ENCODE measurements around the gene IRF9.

The IRF9 gene, protein sequence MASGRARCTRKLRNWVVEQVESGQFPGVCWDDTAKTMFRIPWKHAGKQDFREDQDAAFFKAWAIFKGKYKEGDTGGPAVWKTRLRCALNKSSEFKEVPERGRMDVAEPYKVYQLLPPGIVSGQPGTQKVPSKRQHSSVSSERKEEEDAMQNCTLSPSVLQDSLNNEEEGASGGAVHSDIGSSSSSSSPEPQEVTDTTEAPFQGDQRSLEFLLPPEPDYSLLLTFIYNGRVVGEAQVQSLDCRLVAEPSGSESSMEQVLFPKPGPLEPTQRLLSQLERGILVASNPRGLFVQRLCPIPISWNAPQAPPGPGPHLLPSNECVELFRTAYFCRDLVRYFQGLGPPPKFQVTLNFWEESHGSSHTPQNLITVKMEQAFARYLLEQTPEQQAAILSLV

GRCh38 chr14:24160850-24161804, at the start of gene IRF9:
IRF9 (plus strand) TSS chr14:24161265; CDS start chr14:24162145, 880 bp downstream.
- DNase-seq, result peak; percentile 97

- DNase-seq, result no peak
Observed at GRCh38 chr14:24113379-24113800, 47.7 kb upstream of the IRF9 start.

DNA sequence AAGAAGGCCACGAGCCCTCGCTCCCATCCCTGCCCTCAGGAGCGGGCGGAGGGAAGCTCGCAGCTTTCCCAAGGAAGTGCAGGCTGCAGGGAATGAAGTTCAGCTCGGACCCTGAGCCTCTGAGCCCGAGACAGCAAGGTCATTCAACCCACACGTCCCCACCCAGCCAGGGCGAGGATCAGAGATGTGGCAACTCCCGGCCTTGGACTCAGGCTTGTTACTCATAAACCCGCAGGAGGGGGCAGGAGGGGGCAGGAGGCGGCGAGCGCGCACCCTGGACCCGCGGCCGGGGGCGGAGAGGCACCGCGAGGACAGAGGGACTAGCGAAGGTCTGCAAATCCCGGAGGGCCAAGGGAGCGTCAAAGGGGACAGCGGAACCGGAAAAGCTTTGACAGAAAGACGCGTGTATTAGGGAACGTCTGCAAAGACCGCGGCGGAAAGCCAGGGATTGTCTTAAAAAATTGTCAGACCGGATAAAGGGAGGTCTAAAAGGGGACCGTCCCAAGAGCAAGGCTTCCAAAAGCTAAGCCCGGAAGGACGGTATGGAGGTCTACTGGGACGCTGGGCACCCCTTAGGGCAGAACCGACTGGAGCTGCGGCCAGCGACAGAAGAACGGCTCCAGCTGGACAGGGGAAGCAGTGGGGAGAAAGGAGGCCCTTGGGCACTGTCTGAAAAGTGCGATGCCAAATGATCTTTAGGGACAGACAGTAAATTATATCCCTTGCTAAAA, 47.1 kb upstream of the IRF9 start:
- DNase-seq, result peak; percentile 86

DNA sequence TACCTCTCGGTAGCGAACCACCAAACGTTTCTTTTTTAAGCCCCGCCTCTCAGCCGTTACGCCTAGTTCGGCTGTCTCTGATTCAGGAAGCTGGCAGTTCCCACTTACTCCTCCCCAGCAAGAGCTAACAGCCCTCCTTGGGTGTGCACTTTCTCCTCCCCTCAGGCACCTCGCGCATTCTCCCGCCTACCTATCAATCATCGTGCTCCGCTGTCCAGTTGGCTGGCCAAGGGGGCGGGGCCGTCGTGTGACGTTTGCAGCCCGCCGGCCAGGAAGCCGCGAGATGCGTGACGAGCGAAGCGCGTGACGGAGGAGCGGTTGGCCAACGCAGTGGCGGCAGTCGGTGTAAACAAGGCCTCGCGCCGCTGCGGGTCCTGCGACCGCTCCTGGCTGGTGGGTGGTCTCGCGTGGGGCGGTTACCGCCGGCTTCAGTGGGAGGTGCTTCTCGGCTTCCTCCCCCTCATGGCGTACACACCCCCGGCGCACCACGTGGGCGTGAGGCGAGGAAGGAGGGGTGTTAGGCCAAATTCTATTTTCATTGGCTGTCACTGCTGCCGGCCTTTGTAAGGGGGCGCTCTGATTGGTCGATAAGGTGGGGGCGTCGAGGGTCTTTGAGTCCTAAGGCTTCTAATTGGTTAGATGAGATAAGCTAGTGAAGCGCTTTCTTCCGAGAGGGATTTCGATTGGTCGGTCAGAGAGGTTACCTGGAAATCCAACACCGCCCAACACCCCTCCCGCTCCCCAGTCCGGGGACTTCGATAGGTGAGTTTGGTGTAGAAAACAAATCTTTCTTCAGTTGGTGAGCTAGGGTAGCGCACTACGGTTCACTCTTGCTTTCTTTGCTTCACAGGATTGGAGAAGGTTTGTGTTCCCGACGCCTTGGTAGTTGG, 46.3 kb upstream of the IRF9 start, which contains the start of the genes DCAF11 and NRL:
Gene DCAF11, plus strand, starts transcription at position 246 of the 890 bp plus-strand sequence. CDS start 818 bp downstream, outside the sequence.
Gene NRL, minus strand, starts transcription at position 418 of the 890 bp plus-strand sequence. CDS start 32,101 bp downstream, outside the sequence.
- DNase-seq, result peak; percentile 99

DNA sequence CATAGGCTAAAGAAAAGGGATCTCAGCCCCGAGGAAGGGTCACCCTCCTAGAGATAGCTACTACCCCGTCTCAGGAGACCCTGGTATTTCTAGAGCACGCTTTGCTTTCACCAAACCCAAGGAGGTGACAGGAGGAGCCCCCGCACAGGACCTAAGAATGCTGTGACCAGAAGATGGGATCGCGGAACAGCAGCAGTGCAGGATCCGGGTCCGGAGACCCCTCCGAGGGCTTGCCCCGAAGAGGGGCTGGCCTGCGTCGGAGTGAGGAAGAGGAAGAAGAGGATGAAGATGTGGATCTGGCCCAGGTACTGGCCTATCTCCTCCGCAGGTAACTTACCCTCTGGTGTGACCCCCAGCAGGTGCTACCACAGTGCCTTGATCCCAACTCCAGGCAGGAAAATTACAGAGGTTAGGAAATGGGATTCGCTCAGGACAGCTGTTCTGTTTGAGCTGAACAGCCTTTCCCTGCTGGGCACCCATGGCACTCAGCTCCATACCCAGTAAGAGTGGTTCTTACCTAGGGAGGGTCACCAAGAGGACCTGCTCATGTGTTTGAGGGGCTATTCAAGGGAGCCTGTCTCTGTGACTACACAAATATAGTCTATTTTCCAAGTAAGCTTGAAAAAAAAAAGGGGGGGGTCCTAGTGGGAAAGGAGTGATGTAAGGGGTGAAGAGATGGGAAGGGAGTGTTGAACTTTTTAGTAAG, 45.5 kb upstream of the IRF9 start:
- no peak for DNase-seq

DNA sequence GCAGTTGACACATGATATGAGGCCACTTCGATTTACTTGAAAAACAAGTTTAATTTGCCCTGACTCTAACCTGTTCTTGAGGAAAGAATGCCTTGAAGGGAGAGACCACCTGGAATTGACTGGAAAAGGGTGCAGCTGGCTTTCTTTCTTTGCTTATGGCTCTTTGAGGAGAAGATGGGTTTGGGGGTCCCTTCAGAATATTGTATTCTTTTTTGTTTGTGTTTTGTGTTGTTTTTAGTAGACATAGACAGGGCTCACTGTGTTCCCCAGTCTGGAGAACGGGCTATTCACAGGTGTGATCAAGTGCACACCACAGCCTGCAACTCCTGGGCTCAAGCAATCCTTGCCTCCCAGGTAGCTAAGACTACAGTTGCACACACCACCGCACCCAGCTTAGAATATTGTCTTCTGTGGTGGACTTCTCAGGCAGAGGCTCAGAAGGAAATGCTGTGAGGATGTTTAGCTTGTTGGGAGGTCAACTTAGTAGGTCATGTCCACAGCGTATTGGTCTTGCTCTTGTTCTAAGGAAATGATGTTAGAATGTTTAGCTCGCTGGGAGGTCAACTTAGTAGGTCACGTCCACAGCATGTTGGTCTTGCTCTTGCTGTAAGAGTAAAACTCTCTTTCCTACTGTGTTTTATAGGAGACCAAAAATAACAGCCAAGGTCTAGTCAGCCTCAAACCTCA, 44.8 kb upstream of the IRF9 start:
- no peak for DNase-seq

DNA sequence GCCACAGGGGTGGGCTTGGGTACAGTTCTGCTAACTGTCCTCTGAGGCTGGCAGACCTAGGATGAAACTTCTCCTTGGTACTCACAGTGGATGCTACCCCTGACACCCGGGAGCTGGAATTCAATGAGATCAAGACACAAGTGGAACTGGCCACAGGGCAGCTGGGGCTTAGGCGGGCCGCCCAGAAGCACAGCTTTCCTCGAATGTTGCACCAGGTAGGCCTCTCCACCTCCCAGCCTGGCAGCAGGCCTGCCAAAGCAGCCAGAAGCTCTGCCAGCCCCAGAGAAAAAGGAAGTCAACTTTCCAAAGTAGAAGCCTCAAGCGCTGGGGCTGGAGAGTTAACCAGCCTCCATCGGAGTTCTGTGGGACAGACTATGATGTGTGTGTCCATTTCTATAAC, 43.9 kb upstream of the IRF9 start:
- no peak for DNase-seq

DNA sequence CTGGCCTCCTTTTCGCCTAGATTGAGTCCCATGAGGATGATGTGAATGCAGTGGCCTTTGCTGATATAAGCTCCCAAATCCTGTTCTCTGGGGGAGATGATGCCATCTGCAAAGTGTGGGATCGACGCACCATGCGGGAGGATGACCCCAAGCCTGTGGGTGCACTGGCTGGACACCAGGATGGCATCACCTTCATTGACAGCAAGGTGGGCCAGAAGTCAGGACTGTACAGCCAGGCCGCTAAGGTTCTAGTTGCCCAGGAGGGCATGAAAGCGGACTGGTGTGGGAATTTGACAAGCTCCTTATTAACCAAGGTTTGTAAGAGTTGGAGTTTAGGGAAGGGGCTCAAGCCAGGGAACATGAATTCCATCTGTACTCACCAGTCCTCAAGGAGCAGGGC, 41.4 kb upstream of the IRF9 start:
- no peak for DNase-seq

GRCh38 chr14:24121210-24121609, 39.9 kb upstream of the IRF9 start:
- DNase-seq, result no peak

GRCh38 chr14:24122416-24122815, 38.6 kb upstream of the IRF9 start:
- no peak for DNase-seq

DNA sequence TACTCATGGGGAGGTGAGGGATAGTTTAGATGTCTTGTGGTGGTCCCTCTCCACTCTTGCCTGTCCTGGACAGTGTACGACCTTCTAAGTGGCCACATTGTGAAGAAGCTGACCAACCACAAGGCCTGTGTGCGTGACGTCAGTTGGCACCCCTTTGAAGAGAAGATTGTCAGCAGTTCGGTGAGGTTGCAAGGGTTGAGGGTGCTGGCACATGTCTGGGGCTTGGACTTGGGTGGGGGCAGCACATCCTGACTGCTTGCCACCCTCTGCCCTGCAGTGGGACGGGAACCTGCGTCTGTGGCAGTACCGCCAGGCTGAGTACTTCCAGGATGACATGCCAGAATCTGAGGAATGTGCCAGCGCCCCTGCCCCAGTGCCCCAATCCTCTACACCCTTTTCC, 38.2 kb upstream of the IRF9 start:
- no peak for DNase-seq

DNA sequence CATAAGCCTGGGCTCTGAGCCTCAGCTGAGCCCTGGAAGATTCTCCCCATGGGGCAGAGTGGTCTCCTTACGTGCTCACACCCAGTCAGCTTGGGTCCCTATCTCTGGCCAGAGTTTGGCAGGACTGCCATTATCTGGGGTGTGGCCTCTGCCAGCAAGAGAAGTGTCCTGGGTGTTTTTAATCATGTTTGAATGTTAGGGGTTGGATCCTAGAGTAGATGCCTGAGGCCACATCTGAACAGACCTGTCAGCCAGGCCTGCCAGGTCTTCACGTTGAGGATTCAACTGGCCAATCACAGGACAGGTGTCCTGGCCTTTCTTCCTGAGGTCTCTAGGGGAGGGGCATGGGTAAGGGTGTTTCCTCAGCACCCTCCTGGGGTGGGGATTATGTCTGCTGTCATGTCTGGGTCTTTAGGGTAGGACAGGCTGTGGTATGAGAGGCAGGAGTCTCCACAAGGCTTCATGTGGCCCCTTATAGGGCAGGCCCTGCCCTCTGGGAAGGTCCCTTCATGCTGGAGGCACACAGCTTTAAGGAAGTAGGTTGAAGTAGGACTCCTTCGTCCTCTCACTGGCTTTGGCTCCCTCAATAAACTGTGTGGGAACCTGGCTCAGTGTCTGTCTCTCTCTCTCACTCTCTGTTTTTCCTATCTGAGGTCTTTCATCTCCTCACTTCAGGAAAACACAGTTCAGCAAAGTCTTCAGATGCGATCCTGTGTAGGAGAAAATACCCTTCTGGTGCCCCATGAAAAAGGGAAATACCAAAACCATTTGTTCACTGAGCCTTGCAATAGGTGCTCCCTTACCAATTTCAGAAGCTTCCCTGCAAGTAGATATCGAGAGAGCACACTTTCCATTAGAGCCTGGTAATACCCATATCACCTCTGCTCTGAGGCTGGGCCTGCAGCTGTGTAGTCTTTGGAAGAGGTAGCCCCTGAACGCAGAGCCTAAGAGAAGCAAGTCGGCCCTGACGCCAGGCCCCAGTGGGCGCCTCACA, 37.3 kb upstream of the IRF9 start:
- no peak for DNase-seq

DNA sequence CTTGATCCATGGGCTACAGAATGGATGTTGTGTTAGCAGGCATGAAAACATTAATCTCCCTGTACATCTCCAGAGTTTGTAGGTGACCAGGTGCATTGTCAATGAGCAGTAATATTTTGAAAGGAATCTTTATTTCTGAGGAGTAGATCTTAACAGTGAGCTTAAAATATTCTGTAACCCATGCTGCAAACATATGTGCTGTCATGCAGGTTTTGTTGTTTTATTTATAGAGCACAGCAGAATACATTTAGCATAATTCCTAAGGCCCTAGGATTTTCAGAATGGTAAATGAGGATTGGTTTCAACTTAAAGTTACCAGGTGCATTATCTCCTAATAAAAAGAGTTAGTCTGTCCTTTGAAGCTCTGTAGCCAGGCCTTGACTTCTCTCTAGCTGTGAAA, 34.1 kb upstream of the IRF9 start:
- no peak for DNase-seq

- DNase-seq, result no peak
Observed at GRCh38 chr14:24127673-24128072, 33.4 kb upstream of the IRF9 start.

- no peak for DNase-seq
Observed at GRCh38 chr14:24129410-24129998, 31.6 kb upstream of the IRF9 start.

DNA sequence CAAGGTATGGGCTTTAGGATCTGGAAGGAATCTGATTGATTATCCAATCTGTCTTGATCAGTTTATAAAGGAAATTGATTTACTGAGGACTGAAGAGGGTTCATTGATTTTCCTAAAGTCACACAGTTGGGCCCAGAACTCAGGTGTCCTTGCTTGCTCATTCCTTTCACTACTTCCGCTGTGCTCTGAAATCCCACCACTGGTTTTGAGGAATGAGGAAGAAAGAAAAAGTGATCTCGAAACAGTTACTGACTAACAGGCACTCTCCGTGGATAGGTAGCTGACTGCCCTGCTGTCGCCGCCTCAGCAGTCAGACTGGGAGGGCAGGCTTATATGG, 30.7 kb upstream of the IRF9 start, which contains the start of gene FITM1:
Gene FITM1, plus strand, starts transcription at position 280 of the 337 bp plus-strand sequence. CDS start 905 bp downstream, outside the sequence.
- no peak for DNase-seq

DNA sequence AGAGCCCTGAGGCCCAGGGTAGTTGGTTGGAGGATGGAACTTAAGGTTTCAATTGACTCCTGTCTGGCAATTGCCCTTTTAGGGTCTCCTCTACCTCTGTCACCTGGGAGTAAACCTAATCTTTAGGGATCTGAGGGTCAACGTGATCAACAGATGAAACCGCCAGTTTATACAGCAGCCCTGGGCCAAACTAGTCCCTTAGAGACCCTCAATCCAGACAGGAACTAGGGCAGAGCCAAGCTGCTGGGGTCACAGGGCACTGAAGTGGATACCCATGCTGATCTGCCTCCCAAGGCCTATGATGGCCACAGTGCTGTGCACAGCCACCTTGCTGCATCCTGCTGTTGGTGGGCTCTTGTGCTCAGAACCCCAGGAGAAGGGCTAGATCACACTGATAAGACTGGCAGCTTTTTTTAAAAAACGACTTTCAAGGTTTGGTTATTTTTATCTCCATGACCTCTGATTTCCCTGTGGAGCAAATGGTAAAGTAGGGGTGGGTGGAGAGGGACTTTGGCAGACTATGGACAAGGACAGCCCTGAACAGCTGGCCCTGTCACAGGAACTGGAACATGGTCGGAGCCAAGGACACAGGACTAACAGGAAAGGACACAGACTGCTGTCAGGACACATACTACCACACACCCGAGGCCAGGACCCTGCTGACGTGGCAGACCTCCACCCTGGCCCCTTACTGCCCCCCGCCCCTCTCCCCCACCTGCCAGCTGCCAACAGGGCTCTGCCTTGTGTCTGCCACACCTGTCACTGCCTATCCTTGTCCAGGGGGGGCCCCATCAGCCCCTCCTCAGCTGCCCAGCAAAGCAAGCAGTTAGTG, 30.1 kb upstream of the IRF9 start:
- peak; percentile 72 for DNase-seq

DNA sequence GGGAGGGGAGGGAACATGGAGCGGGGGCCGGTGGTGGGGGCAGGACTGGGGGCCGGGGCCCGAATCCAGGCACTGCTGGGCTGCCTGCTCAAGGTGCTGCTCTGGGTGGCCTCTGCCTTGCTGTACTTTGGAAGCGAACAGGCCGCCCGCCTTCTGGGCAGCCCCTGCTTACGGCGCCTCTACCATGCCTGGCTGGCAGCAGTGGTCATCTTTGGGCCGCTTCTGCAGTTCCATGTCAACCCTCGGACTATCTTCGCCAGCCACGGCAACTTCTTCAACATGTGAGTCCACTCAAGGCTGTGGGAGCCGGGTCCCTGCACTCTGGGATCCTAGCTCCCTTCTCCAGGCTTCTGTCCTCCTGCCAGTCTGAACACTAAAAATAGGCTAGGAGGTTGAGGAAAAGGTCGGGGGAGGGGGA, 29.5 kb upstream of the IRF9 start:
- DNase-seq, result no peak
